HUES48 (cell line): ENCODE results near the gene PACS2.
"Not testable (repeated sequence)": the region's sequence is repeated elsewhere in the genome, so short reads cannot be mapped to it uniquely, and the experiment has no call there.

Experiments
- H3K27ac ChIP-seq: one replicate; pipeline ENCODE4 v1.7.0; 2013; ENCODE audit warnings: low read depth, low read length, inconsistent platforms
- H3K27me3 ChIP-seq: 2 replicates; pipeline ENCODE4 v1.6.1; 2013; ENCODE audit warnings: mild to moderate bottlenecking, low read length; ENCODE audit not compliant: control insufficient read depth, insufficient read depth
- H3K36me3 ChIP-seq: 2 replicates; pipeline ENCODE4 v1.6.1; 2013; ENCODE audit warnings: low read length; ENCODE audit not compliant: control insufficient read depth, insufficient read depth
- H3K4me1 ChIP-seq: 2 replicates; pipeline ENCODE4 v1.6.1; 2013; ENCODE audit warnings: mild to moderate bottlenecking, low read length; ENCODE audit not compliant: control insufficient read depth, insufficient read depth
- H3K4me3 ChIP-seq: 2 replicates; pipeline ENCODE4 v1.5.1; 2013; ENCODE audit warnings: mild to moderate bottlenecking, low read depth, low read length
- H3K9ac ChIP-seq: 2 replicates; pipeline ENCODE4 v1.6.1; 2013; ENCODE audit warnings: mild to moderate bottlenecking, low read depth, low read length, moderate library complexity
- H3K9me3 ChIP-seq: 2 replicates; pipeline ENCODE4 v1.6.1; 2013; ENCODE audit warnings: low read length; ENCODE audit not compliant: control insufficient read depth, insufficient read depth

Gene PACS2

GRCh38 chr14:105333613-105334364 lies 19.2 kb downstream of the PACS2 start:
- Histone ChIP-seq H3K4me3 (no peak overlapping the region), H3K4me1 (peaks cover 11% of the 10 kb centered on the region), H3K9ac (no peak overlapping the region), H3K9me3 (no peaks in the 10 kb centered on the region), H3K36me3 (peaks cover 4% of the 10 kb centered on the region; the same call in 1 of the 2 replicates), H3K27me3 (no peaks in the 10 kb centered on the region), H3K27ac (no peak overlapping the region)

GRCh38 chr14:105334383-105335230 lies 20.1 kb downstream of the PACS2 start:
- Histone ChIP-seq H3K36me3 (peaks cover 4% of the 10 kb centered on the region; the same call in 1 of the 2 replicates), H3K9me3 (no peaks in the 10 kb centered on the region), H3K9ac (no peak overlapping the region), H3K27ac (no peak overlapping the region), H3K27me3 (no peaks in the 10 kb centered on the region), H3K4me3 (no peak overlapping the region), H3K4me1 (peaks cover 8% of the 10 kb centered on the region)

GRCh38 chr14:105335231-105335542 lies 20.6 kb downstream of the PACS2 start:
- H3K36me3 ChIP-seq, H3K27me3 ChIP-seq, H3K4me1 ChIP-seq, H3K4me3 ChIP-seq, H3K27ac ChIP-seq, H3K9ac ChIP-seq, H3K9me3 ChIP-seq: not testable (repeated sequence)

GRCh38 chr14:105335735-105336476 lies 21.4 kb downstream of the PACS2 start:
- H3K27ac ChIP-seq: no peak overlapping the region

GRCh38 chr14:105336477-105337287 lies 22.1 kb downstream of the PACS2 start:
- H3K9me3 ChIP-seq: no peaks in the 10 kb centered on the region
- H3K4me3 ChIP-seq: no peak overlapping the region
- no peaks in the 10 kb centered on the region for H3K27me3 ChIP-seq
- no peak overlapping the region for H3K27ac ChIP-seq
- H3K36me3 ChIP-seq: peaks cover 4% of the 10 kb centered on the region; the same call in 1 of the 2 replicates
- H3K4me1 ChIP-seq: no peaks in the 10 kb centered on the region
- H3K9ac ChIP-seq: no peak overlapping the region

More at GRCh38 chr14:105335735-105336476, 21.4 kb downstream of the PACS2 start:
- no peaks in the 10 kb centered on the region for H3K9me3 ChIP-seq
- no peak overlapping the region for H3K4me3 ChIP-seq
- peaks cover 4% of the 10 kb centered on the region; the same call in 1 of the 2 replicates for H3K36me3 ChIP-seq
- H3K9ac ChIP-seq: no peak overlapping the region
- no peaks in the 10 kb centered on the region for H3K4me1 ChIP-seq
- no peaks in the 10 kb centered on the region for H3K27me3 ChIP-seq

- Histone ChIP-seq H3K27ac (no peak overlapping the region), H3K4me3 (no peak overlapping the region), H3K36me3 (peaks cover 4% of the 10 kb centered on the region; the same call in 1 of the 2 replicates), H3K27me3 (no peaks in the 10 kb centered on the region), H3K4me1 (no peaks in the 10 kb centered on the region), H3K9me3 (no peaks in the 10 kb centered on the region), H3K9ac (no peak overlapping the region)
Measured at GRCh38 chr14:105337433-105337832, 22.9 kb downstream of the PACS2 start.

GRCh38 chr14:105337966-105338741 lies 23.6 kb downstream of the PACS2 start:
- Histone ChIP-seq H3K4me1 (0 out of 2 replicates have a peak, but pooled peaks cover 3% of the 10 kb centered on the region), H3K36me3 (peaks cover 4% of the 10 kb centered on the region; the same call in 1 of the 2 replicates), H3K4me3 (no peak overlapping the region), H3K9me3 (no peaks in the 10 kb centered on the region), H3K27me3 (no peaks in the 10 kb centered on the region), H3K9ac (no peak overlapping the region), H3K27ac (no peak overlapping the region)

GRCh38 chr14:105340821-105341733 lies 26.5 kb downstream of the PACS2 start:
- Histone ChIP-seq H3K9ac (no peak overlapping the region), H3K4me3 (no peak overlapping the region), H3K36me3 (peaks cover 4% of the 10 kb centered on the region; the same call in 1 of the 2 replicates), H3K4me1 (0 out of 2 replicates have a peak, but pooled peaks cover 3% of the 10 kb centered on the region), H3K27ac (no peak overlapping the region), H3K27me3 (no peaks in the 10 kb centered on the region), H3K9me3 (no peaks in the 10 kb centered on the region)

GRCh38 chr14:105343194-105343593 lies 28.6 kb downstream of the PACS2 start:
- Histone ChIP-seq H3K9ac (no peak overlapping the region), H3K27me3 (no peaks in the 10 kb centered on the region), H3K36me3 (no peaks in the 10 kb centered on the region), H3K4me1 (0 out of 2 replicates have a peak, but pooled peaks cover 3% of the 10 kb centered on the region), H3K4me3 (no peak overlapping the region), H3K27ac (no peak overlapping the region), H3K9me3 (no peaks in the 10 kb centered on the region)
